GM13977 (cell line): ENCODE measurements around the gene ZNF747.

Experiments used
- DNase-seq: peaks from one replicate; pipeline ENCODE4 v3.0.0; 2012; ENCODE audit warnings: low spot score
- in situ Hi-C: fragments of 300-500 bp; cut with MboI; formaldehyde crosslinking; loops from one replicate; pipeline ENCODE4 v1.12.0; 2022; ENCODE audit warnings: low sequenced_read_pairs, low pct_unique_long_range_greater_than_20kb, mixed read lengths, inconsistent platforms; ENCODE audit not compliant: unreplicated experiment
- TF ChIP-seq, protein P1 (sequence below): IDR thresholded peaks from 2 replicates; pipeline ENCODE4 v1.5.1; 2012; ENCODE audit warnings: mild to moderate bottlenecking, control low read depth; ENCODE audit not compliant: insufficient read depth; ENCODE audit errors: extremely low read depth, missing control alignments

Gene ZNF747

DNA sequence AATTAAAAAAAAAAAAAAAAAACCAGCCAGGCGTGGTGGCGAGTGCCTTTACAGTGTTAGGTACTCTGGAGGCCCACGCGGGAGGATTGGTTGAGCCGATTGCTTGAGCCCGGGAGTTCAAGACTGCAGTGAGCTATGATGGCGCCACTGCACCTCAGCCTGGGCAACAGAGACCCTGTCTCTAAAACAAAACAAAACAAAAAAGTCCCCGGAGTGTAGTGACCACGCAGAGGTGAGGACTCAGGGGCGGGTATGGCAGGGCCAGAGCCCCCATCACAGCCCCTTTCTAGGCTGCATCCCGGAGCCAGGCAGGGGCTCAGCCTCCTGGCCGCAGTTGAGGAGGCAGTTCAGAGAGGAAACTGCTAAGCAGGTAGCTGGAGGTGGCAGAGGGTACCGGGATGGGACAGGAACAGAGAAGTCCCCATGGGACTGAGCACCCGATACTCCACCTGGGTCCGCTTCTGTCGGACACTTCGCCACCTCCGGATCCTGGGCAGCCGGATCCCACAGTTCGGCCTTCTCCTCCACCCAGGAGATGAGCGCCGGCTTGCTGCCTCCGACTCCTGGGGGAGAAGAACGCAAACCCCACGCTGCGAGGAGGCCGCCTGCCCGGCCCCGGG lies 800 bp downstream of the ZNF747 start:
- no peak for DNase-seq
- TF ChIP-seq, protein P1, sequence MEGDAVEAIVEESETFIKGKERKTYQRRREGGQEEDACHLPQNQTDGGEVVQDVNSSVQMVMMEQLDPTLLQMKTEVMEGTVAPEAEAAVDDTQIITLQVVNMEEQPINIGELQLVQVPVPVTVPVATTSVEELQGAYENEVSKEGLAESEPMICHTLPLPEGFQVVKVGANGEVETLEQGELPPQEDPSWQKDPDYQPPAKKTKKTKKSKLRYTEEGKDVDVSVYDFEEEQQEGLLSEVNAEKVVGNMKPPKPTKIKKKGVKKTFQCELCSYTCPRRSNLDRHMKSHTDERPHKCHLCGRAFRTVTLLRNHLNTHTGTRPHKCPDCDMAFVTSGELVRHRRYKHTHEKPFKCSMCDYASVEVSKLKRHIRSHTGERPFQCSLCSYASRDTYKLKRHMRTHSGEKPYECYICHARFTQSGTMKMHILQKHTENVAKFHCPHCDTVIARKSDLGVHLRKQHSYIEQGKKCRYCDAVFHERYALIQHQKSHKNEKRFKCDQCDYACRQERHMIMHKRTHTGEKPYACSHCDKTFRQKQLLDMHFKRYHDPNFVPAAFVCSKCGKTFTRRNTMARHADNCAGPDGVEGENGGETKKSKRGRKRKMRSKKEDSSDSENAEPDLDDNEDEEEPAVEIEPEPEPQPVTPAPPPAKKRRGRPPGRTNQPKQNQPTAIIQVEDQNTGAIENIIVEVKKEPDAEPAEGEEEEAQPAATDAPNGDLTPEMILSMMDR, result no peak
- in situ Hi-C loops, result loop anchor here (10.0 to 25.0 kb wide), 2 partner anchors 79 to 103 kb away; no protein-coding TSS in a partner anchor

DNA sequence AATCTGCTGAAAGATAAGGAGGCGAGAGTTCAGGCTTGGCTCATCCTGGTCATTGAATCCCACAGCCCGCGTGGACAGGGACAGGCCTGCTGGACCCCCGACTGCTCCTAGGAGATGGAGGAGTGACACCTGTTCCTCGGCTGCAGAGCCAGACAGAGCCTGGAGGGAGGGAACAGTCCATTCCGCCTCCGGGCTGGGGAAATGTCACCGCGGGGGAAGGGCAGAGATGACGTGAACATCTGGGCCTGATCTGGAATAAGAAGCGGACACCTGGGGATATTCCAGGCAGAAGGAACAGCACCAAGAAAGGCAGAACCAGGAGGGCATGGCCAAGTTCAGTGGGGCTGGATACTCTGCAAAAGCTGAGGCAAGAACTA lies 1.5 kb downstream of the ZNF747 start:
- no peak for DNase-seq
- in situ Hi-C loops, result loop anchor here (10.0 to 25.0 kb wide), 2 partner anchors 78 to 104 kb away; no protein-coding TSS in a partner anchor
- TF ChIP-seq, protein P1, result no peak

DNA sequence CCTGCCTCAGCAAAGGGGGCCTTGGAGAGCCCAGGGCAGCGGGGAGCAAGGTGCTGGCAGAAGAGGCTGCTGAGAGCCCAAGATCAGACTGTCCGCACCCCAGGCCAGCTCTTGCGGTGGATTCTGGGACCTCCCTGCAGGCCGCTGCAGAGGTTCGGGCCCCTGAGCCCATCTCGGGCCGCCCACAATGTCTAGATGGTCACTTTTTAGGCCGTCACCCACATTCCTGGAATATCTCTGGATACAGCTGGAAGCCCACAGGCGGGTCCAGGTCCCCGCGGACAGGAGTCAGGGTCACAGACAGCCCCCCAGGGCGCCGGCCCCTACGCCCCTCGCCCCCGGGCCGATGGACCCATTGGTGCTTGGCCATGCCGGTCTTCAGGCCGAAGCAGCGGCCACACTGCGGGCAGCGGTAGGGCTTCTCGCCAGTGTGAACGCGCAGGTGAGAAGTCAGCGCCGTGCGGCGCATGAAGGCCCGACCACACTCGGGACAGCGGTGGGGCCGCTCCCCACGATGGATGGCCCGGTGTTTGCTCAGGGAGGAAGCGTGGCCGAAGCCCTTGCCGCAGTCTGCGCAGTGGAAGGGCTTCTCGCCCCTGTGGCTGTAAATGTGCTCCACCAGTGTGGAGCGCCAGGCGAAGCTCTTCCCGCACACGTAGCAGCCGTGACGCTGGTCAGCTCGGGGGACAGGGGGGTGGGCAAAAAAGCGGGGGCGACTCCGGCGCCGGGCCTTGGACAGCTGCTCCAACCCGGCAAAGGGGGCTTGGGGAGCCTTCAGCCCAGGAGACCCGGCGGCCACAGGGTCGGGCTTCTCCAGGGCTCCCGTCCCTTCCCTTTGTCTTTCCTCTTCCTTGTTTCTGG lies 2.1 kb downstream of the ZNF747 start:
- in situ Hi-C loops, result loop anchor here (10.0 to 25.0 kb wide), 2 partner anchors 78 to 105 kb away; no protein-coding TSS in a partner anchor
- no peak for DNase-seq
- TF ChIP-seq, protein P1, result no peak

DNA sequence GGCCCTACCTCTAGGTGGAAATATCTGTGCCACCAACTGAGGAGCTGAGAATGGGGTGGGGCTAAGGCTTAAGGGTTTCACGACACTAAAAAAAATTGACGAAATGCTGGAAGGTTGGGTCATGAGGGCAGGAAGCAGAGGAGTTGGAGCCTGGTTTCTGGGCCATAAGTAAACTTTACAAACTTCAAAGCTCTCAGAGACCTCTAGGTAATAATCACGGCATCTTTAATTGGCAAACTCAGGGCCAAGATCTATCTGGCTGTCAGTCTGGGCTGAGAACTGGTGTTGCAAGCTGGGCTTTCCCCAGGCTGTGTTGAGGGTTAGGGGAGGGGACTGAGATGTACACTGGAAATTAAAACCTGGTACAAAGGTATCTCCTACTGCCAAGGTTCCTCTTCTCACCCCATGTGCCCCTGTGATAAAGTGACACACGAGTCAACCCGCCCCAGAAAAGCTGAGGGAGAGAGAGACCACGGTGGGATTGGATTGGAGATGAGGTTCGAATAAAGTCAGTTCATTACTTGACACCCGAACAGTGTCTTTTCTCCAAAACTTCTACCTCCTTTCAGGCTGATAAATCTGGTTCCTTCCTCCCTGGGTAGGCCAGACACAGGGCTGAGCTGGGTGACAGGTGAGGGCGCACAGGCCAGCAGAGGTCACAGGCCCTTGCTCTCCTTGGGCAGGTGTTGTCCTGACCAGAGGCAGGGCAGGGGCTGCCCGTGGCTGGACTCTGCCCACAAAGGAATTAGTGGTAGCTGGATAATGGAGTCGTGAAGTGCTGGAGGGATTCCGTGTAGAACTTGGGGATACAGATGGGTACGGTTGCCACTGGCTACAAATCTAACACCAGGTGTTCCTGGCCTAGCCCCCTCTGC lies 4.3 kb downstream of the ZNF747 start:
- TF ChIP-seq, protein P1, result no peak
- no peak for DNase-seq
- in situ Hi-C loops, result loop anchor here (10.0 to 25.0 kb wide), 2 partner anchors 76 to 107 kb away; no protein-coding TSS in a partner anchor

DNA sequence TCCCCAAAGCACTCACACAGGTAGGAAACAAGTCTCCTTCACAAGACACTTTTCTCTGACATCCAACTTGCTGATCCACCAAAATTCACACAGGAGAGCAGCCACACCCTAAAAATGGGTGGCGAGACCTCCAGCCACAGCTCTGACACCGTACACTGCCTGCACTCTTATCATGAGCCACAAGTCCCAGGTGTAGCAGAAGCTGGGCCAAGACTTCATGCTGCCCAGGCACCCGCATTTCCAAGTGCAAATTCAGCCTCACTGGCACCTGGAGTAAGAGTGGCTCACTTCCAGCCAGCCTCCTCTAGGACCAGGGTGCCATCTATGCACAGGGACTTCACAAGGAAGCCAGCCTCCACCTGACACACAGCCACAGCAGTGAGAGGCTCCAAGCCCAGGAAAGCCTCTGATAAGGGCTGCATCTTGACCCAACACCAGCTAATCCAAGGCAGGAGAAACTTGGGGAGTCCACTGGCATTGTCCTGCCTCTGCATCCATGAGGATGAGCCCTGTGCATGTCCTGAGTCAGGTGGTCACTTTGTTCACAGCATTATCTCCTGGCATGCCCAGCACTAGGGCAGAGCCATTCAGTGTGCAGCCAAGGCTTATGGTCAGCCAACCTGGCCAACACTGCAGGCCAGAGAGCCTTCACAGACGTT lies 5.7 kb downstream of the ZNF747 start:
- TF ChIP-seq, protein P1, result no peak
- in situ Hi-C loops, result loop anchor here (25.0 kb wide), 1 partner anchor 108 kb away; no protein-coding TSS in a partner anchor
- no peak for DNase-seq
